HepG2 (cell line): ENCODE measurements around the gene SFXN5. TPM values are rescaled to one million over a fixed set of nuclear protein-coding genes. Genes with fewer than 3 reads are reported as not detected.

ENCODE experiments used
- AKAP8 ChIP-seq: sonication (generic); formaldehyde crosslinking; IDR thresholded peaks from 2 replicates; pipeline ENCODE4 v1.5.1; 2020; ENCODE audit warnings: mild to moderate bottlenecking, missing genetic modification reagents
- BHLHE40 ChIP-seq: IDR thresholded peaks from 2 replicates; pipeline ENCODE4 v1.6.1; 2011; ENCODE audit warnings: low read length, improper control_type of control experiment
- FOSL2 ChIP-seq: sonication (generic); formaldehyde crosslinking; IDR thresholded peaks from 2 replicates; pipeline ENCODE4 v1.4.0; 2020; ENCODE audit warnings: missing genetic modification reagents
- GABPB1 ChIP-seq: IDR thresholded peaks from 2 replicates; pipeline ENCODE4 v1.6.1; 2016; ENCODE audit warnings: mild to moderate bottlenecking, missing genetic modification reagents, moderate library complexity, missing compliant biosample characterization
- KDM3A ChIP-seq: IDR thresholded peaks from 2 replicates; pipeline ENCODE4 v1.6.1; 2018; ENCODE audit warnings: low read depth, missing compliant biosample characterization
- NR1H2 ChIP-seq: sonication (generic); formaldehyde crosslinking; IDR thresholded peaks from 2 replicates; pipeline ENCODE4 v1.8.1; 2022; ENCODE audit warnings: low read depth, missing genetic modification reagents, borderline replicate concordance
- SMAD9 ChIP-seq: sonication (generic); formaldehyde crosslinking; IDR thresholded peaks from 2 replicates; pipeline ENCODE4 v1.5.1; 2020; ENCODE audit warnings: mild to moderate bottlenecking, missing genetic modification reagents
- THAP11 ChIP-seq: IDR thresholded peaks from 2 replicates; pipeline ENCODE4 v1.6.1; 2016; ENCODE audit warnings: missing biosample characterization, missing genetic modification reagents
- TSC22D2 ChIP-seq: sonication (generic); formaldehyde crosslinking; IDR thresholded peaks from 2 replicates; pipeline ENCODE4 v1.5.1; 2020; ENCODE audit warnings: missing genetic modification reagents, mild to moderate bottlenecking, borderline replicate concordance
- ZFP1 ChIP-seq: IDR thresholded peaks from 2 replicates; pipeline ENCODE4 v1.6.1; 2016
- ZFP36L2 ChIP-seq: sonication (generic); formaldehyde crosslinking; IDR thresholded peaks from 2 replicates; pipeline ENCODE4 v1.4.0; 2020; ENCODE audit warnings: missing genetic modification reagents
- ZNF30 ChIP-seq: sonication (generic); formaldehyde crosslinking; IDR thresholded peaks from 2 replicates; pipeline ENCODE4 v1.5.0; 2020; ENCODE audit warnings: mild to moderate bottlenecking, missing genetic modification reagents
- ZNF331 ChIP-seq: sonication (generic); formaldehyde crosslinking; IDR thresholded peaks from 2 replicates; pipeline ENCODE4 v1.4.0; 2020; ENCODE audit warnings: missing genetic modification reagents
- ZNF577 ChIP-seq: sonication (generic); formaldehyde crosslinking; IDR thresholded peaks from 2 replicates; pipeline ENCODE4 v1.4.0; 2020; ENCODE audit warnings: mild to moderate bottlenecking, low read depth, missing genetic modification reagents, borderline replicate concordance
- ZNF737 ChIP-seq: sonication (generic); formaldehyde crosslinking; IDR thresholded peaks from 2 replicates; pipeline ENCODE4 v1.5.0; 2020; ENCODE audit warnings: missing genetic modification reagents, mild to moderate bottlenecking, borderline replicate concordance
- ZNF775 ChIP-seq: sonication (generic); formaldehyde crosslinking; IDR thresholded peaks from 2 replicates; pipeline ENCODE4 v1.4.0; 2020; ENCODE audit warnings: missing genetic modification reagents, mild to moderate bottlenecking, moderate library complexity, borderline replicate concordance
- ZNF850 ChIP-seq: sonication (generic); formaldehyde crosslinking; conservative IDR thresholded peaks from 2 replicates; pipeline ENCODE4 v1.9.0; 2021; ENCODE audit warnings: mild to moderate bottlenecking, missing genetic modification reagents
- polyA plus RNA-seq, 8 experiments: library from polyadenylated mRNA; depleted of rRNA in 3 of 8; stranded (reverse) in 7 of 8; unstranded in 1 of 8; fragments of >200 nt; fragmentation: Illumina TruSeq in 4 of 8; extraction: Trizol in 4 of 8; gene quantifications; 2 replicates each; pipeline versions ENCODE4 v1.2.1 to v1.2.3, GENCODE V29; 2011 to 2016; ENCODE audit warnings: low read depth in 4 of 8, missing spikeins in 1 of 8, mixed read lengths in 1 of 8; ENCODE audit not compliant: insufficient read depth in 1 of 8
- total RNA-seq, 5 experiments: library from RNA; depleted of rRNA; stranded (reverse); fragments of >200 nt; fragmentation: Illumina TruSeq; extraction: Trizol; gene quantifications; 2 replicates each; pipeline ENCODE4 v1.2.3, GENCODE V29; 2016; ENCODE audit warnings: low read depth in 1 of 5
- TF ChIP-seq, protein P1 (sequence below): sonication (generic); formaldehyde crosslinking; IDR thresholded peaks from 2 replicates; pipeline ENCODE4 v1.4.0; 2020; ENCODE audit warnings: missing genetic modification reagents, mild to moderate bottlenecking, borderline replicate concordance
- TF ChIP-seq, protein P2 (sequence below): sonication (generic); formaldehyde crosslinking; IDR thresholded peaks from 2 replicates; pipeline ENCODE4 v1.5.0; 2020; ENCODE audit warnings: mild to moderate bottlenecking, low read depth, missing genetic modification reagents, borderline replicate concordance
- TF ChIP-seq, protein P3 (sequence below): sonication (generic); formaldehyde crosslinking; IDR thresholded peaks from 2 replicates; pipeline ENCODE4 v1.8.1; 2022; ENCODE audit warnings: low read depth, mild to moderate bottlenecking, missing genetic modification reagents
- TF ChIP-seq, protein P4 (sequence below): IDR thresholded peaks from 2 replicates; pipeline ENCODE4 v1.6.1; 2016; ENCODE audit warnings: missing biosample characterization, missing genetic modification reagents, low read depth

SFXN5 gene
- total and polyA plus RNA-seq, 2 of the 13 experiments (the other 11 are each of a cell fraction or from before 2014, with no cell fraction given): 34.9 to 37.4 TPM

DNA sequence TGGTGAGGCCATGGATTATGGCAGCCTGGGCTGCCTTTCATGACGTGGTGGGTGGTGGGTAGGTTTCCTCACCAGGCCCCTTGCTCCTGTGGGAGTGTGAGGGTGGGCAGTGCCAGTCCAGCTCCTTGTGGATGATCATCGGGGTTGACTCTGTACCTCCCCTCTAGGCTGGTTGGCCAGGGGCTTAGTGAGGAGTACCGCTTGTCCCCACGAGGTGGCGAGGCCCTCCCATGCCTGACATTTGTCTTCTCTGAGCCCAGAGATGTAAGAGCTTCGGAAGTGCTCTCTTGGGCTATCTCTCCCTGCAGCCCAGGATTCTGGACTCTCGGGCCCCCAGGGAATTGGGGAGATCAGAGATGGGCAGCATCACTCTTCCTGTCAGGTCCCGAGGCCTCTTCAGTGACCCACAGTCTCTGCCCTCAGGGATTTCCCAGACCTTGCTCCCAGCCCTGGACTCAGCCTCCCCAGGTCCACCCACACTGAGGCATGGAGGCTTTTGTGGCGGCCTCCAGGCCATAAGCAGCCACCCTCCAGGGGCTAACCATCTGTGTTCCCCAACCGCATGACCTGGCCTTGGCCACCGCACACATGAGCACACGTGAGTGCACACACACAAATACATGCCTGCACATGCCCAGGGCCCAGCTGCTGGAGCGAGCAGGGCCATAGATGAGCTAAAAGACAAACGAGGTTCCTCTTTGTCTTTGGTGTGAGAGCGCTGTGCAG is 177.8 kb downstream of the SFXN5 start (continued):
- TF ChIP-seq, protein P1, sequence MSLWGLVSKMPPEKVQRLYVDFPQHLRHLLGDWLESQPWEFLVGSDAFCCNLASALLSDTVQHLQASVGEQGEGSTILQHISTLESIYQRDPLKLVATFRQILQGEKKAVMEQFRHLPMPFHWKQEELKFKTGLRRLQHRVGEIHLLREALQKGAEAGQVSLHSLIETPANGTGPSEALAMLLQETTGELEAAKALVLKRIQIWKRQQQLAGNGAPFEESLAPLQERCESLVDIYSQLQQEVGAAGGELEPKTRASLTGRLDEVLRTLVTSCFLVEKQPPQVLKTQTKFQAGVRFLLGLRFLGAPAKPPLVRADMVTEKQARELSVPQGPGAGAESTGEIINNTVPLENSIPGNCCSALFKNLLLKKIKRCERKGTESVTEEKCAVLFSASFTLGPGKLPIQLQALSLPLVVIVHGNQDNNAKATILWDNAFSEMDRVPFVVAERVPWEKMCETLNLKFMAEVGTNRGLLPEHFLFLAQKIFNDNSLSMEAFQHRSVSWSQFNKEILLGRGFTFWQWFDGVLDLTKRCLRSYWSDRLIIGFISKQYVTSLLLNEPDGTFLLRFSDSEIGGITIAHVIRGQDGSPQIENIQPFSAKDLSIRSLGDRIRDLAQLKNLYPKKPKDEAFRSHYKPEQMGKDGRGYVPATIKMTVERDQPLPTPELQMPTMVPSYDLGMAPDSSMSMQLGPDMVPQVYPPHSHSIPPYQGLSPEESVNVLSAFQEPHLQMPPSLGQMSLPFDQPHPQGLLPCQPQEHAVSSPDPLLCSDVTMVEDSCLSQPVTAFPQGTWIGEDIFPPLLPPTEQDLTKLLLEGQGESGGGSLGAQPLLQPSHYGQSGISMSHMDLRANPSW (CRISPR knock-in tag): no peak
- TF ChIP-seq, protein P2, sequence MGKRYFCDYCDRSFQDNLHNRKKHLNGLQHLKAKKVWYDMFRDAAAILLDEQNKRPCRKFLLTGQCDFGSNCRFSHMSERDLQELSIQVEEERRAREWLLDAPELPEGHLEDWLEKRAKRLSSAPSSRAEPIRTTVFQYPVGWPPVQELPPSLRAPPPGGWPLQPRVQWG: no peak
- TF ChIP-seq ZNF331 (peak; percentile 52; the same call in 1 of the 2 replicates), ZNF577 (CRISPR knock-in tag) (no peak), THAP11 (no peak), GABPB1 (CRISPR knock-in tag) (peak; percentile 30; the same call in 1 of the 2 replicates), ZFP36L2 (no peak), TSC22D2 (CRISPR knock-in tag) (peak; percentile 72; the same call in 1 of the 2 replicates), ZNF30 (CRISPR knock-in tag) (0 out of 2 replicates have a peak, but pooled peaks have one; percentile 23), KDM3A (CRISPR knock-in tag) (0 out of 2 replicates have a peak, but pooled peaks have one; percentile 56), FOSL2 (CRISPR knock-in tag) (no peak), ZNF737 (CRISPR knock-in tag) (no peak), ZFP1 (no peak), NR1H2 (CRISPR knock-in tag) (no peak), BHLHE40 (no peak), ZNF850 (CRISPR knock-in tag) (no peak), AKAP8 (peak; percentile 53; the same call in 1 of the 2 replicates), ZNF775 (CRISPR knock-in tag) (no peak), SMAD9 (CRISPR knock-in tag) (no peak)
- TF ChIP-seq, protein P3, sequence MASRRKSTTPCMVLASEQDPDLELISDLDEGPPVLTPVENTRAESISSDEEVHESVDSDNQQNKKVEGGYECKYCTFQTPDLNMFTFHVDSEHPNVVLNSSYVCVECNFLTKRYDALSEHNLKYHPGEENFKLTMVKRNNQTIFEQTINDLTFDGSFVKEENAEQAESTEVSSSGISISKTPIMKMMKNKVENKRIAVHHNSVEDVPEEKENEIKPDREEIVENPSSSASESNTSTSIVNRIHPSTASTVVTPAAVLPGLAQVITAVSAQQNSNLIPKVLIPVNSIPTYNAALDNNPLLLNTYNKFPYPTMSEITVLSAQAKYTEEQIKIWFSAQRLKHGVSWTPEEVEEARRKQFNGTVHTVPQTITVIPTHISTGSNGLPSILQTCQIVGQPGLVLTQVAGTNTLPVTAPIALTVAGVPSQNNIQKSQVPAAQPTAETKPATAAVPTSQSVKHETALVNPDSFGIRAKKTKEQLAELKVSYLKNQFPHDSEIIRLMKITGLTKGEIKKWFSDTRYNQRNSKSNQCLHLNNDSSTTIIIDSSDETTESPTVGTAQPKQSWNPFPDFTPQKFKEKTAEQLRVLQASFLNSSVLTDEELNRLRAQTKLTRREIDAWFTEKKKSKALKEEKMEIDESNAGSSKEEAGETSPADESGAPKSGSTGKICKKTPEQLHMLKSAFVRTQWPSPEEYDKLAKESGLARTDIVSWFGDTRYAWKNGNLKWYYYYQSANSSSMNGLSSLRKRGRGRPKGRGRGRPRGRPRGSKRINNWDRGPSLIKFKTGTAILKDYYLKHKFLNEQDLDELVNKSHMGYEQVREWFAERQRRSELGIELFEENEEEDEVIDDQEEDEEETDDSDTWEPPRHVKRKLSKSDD (CRISPR knock-in tag): 0 out of 2 replicates have a peak, but pooled peaks have one; percentile 25
- TF ChIP-seq, protein P4, sequence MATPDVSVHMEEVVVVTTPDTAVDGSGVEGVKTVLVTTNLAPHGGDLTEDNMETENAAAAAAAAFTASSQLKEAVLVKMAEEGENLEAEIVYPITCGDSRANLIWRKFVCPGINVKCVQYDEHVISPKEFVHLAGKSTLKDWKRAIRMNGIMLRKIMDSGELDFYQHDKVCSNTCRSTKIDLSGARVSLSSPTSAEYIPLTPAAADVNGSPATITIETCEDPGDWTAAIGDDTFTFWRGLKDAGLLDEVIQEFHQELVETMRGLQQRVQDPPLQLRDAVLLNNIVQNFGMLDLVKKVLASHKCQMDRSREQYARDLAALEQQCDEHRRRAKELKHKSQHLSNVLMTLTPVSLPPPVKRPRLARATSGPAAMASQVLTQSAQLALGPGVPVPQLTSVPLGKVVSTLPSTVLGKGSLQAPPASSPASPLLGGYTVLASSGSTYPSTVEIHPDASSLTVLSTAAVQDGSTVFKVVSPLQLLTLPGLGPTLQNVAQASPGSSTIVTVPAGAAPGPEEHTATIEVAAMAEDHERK (CRISPR knock-in tag): no peak
